Nephron (organoid): ENCODE data around the gene BMPER.
A peak's percentile ranks its signal among the peaks of the same experiment; 100 is the strongest.

Source experiments
- H3K27ac Mint-ChIP-seq, 3 experiments: 2 replicates each; pipeline ENCODE4 v1.8.0; 2020; ENCODE audit warnings: mixed read lengths in 3 of 3, mild to moderate bottlenecking in 2 of 3, moderate library complexity in 1 of 3
- H3K27me3 Mint-ChIP-seq: 2 replicates; pipeline ENCODE4 v1.8.0; 2021; ENCODE audit warnings: low read depth, mild to moderate bottlenecking, moderate library complexity, mixed read lengths
- H3K36me3 Mint-ChIP-seq: 2 replicates; pipeline ENCODE4 v1.8.0; 2020; ENCODE audit warnings: low read depth, mixed read lengths
- H3K4me1 Mint-ChIP-seq: 2 replicates; pipeline ENCODE4 v1.8.0; 2020; ENCODE audit warnings: mixed read lengths
- H3K4me3 Mint-ChIP-seq, 3 experiments: 2 replicates each; pipeline ENCODE4 v1.8.0; 2020; ENCODE audit warnings: mild to moderate bottlenecking in 3 of 3, mixed read lengths in 3 of 3, moderate library complexity in 2 of 3
- H3K9me3 Mint-ChIP-seq: 2 replicates; pipeline ENCODE4 v1.8.0; 2020; ENCODE audit warnings: mixed read lengths
- TF ChIP-seq, protein P1 (sequence below), 3 experiments: fragments of 200-600 bp; sonication (generic); IDR thresholded peaks; one replicate each; pipeline ENCODE4 v1.5.0; 2021; ENCODE audit warnings: antibody characterized with exemption in 3 of 3; ENCODE audit not compliant: unreplicated experiment in 3 of 3

The BMPER gene

DNA sequence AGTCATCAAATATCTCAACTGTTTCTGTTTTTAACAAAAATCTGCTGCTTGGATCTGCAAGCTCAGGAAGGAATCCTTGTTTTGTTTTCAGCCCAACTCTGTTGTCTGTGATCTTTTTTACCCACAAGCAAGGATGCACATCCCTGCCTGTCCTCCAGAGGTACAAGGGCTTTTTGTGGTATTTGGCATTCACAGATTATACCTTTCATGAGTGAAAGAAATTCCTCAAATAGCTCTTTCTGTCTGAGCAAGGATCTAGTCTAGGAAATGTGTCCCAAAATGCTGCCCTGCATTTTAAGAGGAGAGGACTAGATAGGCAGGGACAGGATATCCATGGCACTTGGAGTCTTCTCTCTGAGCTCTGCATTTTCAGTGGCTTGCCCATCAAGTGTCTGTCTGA, 151.8 kb downstream of the BMPER start:
- peaks cover 13% of the 10 kb centered on the region for H3K36me3 Mint-ChIP-seq
- peaks cover 22% of the 10 kb centered on the region for H3K4me1 Mint-ChIP-seq
- H3K4me3 Mint-ChIP-seq: no peak overlapping the region
- H3K9me3 Mint-ChIP-seq: no peaks in the 10 kb centered on the region
- no peak overlapping the region for H3K27ac Mint-ChIP-seq
- H3K27me3 Mint-ChIP-seq: no peaks in the 10 kb centered on the region
- TF ChIP-seq, protein P1, sequence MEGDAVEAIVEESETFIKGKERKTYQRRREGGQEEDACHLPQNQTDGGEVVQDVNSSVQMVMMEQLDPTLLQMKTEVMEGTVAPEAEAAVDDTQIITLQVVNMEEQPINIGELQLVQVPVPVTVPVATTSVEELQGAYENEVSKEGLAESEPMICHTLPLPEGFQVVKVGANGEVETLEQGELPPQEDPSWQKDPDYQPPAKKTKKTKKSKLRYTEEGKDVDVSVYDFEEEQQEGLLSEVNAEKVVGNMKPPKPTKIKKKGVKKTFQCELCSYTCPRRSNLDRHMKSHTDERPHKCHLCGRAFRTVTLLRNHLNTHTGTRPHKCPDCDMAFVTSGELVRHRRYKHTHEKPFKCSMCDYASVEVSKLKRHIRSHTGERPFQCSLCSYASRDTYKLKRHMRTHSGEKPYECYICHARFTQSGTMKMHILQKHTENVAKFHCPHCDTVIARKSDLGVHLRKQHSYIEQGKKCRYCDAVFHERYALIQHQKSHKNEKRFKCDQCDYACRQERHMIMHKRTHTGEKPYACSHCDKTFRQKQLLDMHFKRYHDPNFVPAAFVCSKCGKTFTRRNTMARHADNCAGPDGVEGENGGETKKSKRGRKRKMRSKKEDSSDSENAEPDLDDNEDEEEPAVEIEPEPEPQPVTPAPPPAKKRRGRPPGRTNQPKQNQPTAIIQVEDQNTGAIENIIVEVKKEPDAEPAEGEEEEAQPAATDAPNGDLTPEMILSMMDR (IDR thresholded peaks at IDR 0.05; ENCODE audit: unreplicated experiment in 3 of 3): no peak

- TF ChIP-seq, protein P1 (IDR thresholded peaks at IDR 0.05; ENCODE audit: unreplicated experiment in 3 of 3): no peak
- Mint-ChIP-seq H3K27ac (peak overlapping the region in 1 of 3 experiments; percentile 8), H3K9me3 (no peaks in the 10 kb centered on the region), H3K27me3 (no peaks in the 10 kb centered on the region), H3K4me3 (no peak overlapping the region), H3K4me1 (peaks cover 22% of the 10 kb centered on the region), H3K36me3 (peaks cover 13% of the 10 kb centered on the region)
These were observed 152.6 kb downstream of the BMPER start for GRCh38 chr7:34057956-34058355.

- H3K4me3 Mint-ChIP-seq: no peak overlapping the region
- peaks cover 22% of the 10 kb centered on the region for H3K4me1 Mint-ChIP-seq
- no peaks in the 10 kb centered on the region for H3K9me3 Mint-ChIP-seq
- TF ChIP-seq, protein P1 (IDR thresholded peaks at IDR 0.05; ENCODE audit: unreplicated experiment in 3 of 3): no peak
- peaks cover 13% of the 10 kb centered on the region for H3K36me3 Mint-ChIP-seq
- peak overlapping the region in 1 of 3 experiments; percentile 55 for H3K27ac Mint-ChIP-seq
- no peaks in the 10 kb centered on the region for H3K27me3 Mint-ChIP-seq
These were observed 153.4 kb downstream of the BMPER start for GRCh38 chr7:34058801-34059135.

DNA sequence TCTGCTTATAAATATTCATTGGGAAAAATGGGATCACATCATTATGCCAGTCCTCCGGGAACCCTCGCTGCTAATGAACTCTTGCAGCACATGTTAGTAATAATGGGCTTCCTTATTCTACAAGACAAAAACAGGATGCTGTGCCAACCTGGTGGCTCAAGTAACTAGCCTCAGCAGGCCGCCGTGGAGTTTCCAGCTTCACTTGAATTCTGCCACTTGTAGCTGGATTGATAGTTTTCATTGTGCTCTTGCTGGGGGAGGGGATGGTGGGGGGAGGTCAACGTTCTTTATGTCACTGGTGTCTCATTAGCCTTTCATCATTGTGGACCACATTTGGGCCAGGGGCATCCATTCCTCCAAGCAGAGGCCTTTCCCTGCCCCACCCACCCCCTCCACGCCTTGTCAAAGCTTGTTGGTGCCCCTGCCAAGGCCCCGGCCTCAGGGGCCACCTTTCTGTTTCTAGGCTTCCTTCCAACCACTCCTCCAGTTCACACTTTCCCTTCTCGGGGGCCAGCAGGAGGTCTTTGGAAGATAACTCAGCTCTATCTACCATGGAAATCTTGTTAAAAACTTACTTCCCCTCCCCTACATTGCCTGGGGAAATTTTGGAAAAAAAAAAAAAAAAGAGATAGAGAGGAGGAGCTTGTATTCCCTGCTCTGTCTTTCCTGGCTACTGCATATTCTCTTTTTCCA, 153.9 kb downstream of the BMPER start:
- TF ChIP-seq, protein P1 (IDR thresholded peaks at IDR 0.05; ENCODE audit: unreplicated experiment in 3 of 3): no peak
- Mint-ChIP-seq H3K4me1 (peaks cover 22% of the 10 kb centered on the region), H3K36me3 (peaks cover 13% of the 10 kb centered on the region), H3K4me3 (no peak overlapping the region), H3K27ac (peak overlapping the region in 2 of 3 experiments; percentile 55 to 81), H3K9me3 (no peaks in the 10 kb centered on the region), H3K27me3 (no peaks in the 10 kb centered on the region)

DNA sequence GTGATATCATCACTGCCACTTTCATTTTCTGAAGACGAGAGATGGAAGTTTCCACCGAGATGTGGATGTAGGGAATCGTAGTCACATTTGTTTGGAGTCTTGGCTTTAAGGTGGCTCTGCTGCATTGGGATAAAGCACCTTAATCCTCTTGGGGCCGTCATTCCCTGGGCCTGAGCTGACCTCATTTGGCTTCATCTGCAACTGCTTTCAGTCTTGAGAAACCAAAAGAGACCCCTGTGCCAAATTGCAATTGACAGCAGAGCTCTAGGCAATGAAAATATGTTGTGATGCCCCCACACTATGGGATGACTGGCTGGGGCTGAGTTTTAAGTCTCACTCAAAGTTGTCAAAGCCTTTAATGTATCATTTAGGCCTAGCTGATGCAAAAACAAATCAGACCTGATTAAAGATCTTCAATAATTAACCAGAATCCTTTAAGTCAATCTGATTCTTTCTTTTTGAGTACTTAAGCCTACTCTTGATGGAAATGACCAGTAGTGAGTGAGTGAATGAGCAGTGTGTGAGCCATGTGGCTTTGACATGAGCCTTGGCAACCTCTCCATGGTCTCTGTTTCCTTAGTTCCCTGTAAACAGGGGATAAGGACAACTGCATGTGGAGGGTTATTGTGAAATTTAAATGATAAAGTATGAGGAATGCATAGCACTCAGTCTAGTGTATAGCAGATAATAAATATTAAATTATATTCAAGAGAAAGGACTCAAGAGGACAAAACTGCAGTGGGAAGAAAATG, 155.0 kb downstream of the BMPER start:
- TF ChIP-seq, protein P1 (IDR thresholded peaks at IDR 0.05; ENCODE audit: unreplicated experiment in 3 of 3): no peak
- H3K36me3 Mint-ChIP-seq: peaks cover 13% of the 10 kb centered on the region
- no peak overlapping the region for H3K4me3 Mint-ChIP-seq
- no peaks in the 10 kb centered on the region for H3K27me3 Mint-ChIP-seq
- H3K9me3 Mint-ChIP-seq: no peaks in the 10 kb centered on the region
- peak overlapping the region in 1 of 3 experiments; percentile 55 for H3K27ac Mint-ChIP-seq
- H3K4me1 Mint-ChIP-seq: peaks cover 22% of the 10 kb centered on the region
